Anterior cingulate cortex (tissue), 58 donors: ENCODE results near the gene GOLGA6L7.
"Not testable (repeated sequence)": the region's sequence is repeated elsewhere in the genome, so short reads cannot be mapped to it uniquely, and the experiment has no call there.

Experiments
- DNase-seq, 58 donors: peaks; one replicate each; lab custom pipeline; 2025; lab: John Stamatoyannopoulos, UW

GOLGA6L7 gene

GRCh38 chr15:28849766-28850165 lies 1.3 kb upstream of the GOLGA6L7 start:
- DNase-seq = not testable (repeated sequence)

GRCh38 chr15:28849271-28849670 lies 827 bp upstream of the GOLGA6L7 start:
- not testable (repeated sequence) for DNase-seq

GRCh38 chr15:28847959-28848358 lies 485 bp downstream of the GOLGA6L7 start:
- not testable (repeated sequence) for DNase-seq

GRCh38 chr15:28847247-28847646 lies 1.2 kb downstream of the GOLGA6L7 start:
- DNase-seq = not testable (repeated sequence)

GRCh38 chr15:28844147-28844546 lies 4.3 kb downstream of the GOLGA6L7 start:
- not testable (repeated sequence) for DNase-seq

- not testable (repeated sequence) for DNase-seq
These were observed 4.9 kb downstream of the GOLGA6L7 start for GRCh38 chr15:28843520-28843919.

- not testable (repeated sequence) for DNase-seq
These were observed 6.2 kb downstream of the GOLGA6L7 start for GRCh38 chr15:28842210-28842609.

GRCh38 chr15:28840285-28840684 lies 8.2 kb downstream of the GOLGA6L7 start:
- not testable (repeated sequence) for DNase-seq

- not testable (repeated sequence) for DNase-seq
These were observed 13.4 kb downstream of the GOLGA6L7 start for GRCh38 chr15:28834957-28835585.

- DNase-seq = peak; percentile 27 to 92 (median 82)
These were observed 16.4 kb downstream of the GOLGA6L7 start for GRCh38 chr15:28831897-28832587.

- DNase-seq = not testable (repeated sequence)
These were observed 27.0 kb downstream of the GOLGA6L7 start for GRCh38 chr15:28821420-28821819.

GRCh38 chr15:28819930-28820295 lies 28.5 kb downstream of the GOLGA6L7 start:
- not testable (repeated sequence) for DNase-seq

GRCh38 chr15:28819019-28819929 lies 29.2 kb downstream of the GOLGA6L7 start:
- DNase-seq = not testable (repeated sequence)

GRCh38 chr15:28818168-28818567 lies 30.3 kb downstream of the GOLGA6L7 start:
- DNase-seq = not testable (repeated sequence)

- not testable (repeated sequence) for DNase-seq
These were observed 34.4 kb downstream of the GOLGA6L7 start for GRCh38 chr15:28814059-28814458.

GRCh38 chr15:28813392-28813791 lies 35.1 kb downstream of the GOLGA6L7 start:
- DNase-seq = not testable (repeated sequence)

GRCh38 chr15:28811852-28812550 lies 36.4 kb downstream of the GOLGA6L7 start:
- DNase-seq = not testable (repeated sequence)

- not testable (repeated sequence) for DNase-seq
These were observed 38.0 kb downstream of the GOLGA6L7 start for GRCh38 chr15:28810444-28810843.

- DNase-seq = not testable (repeated sequence)
These were observed 40.3 kb downstream of the GOLGA6L7 start for GRCh38 chr15:28808136-28808535.

GRCh38 chr15:28800366-28800765 lies 48.1 kb downstream of the GOLGA6L7 start:
- not testable (repeated sequence) for DNase-seq
